GM18502 (cell line): ENCODE data around the gene DLG5.

Source experiments
- ATAC-seq: cut with Tn5 transposase; IDR thresholded peaks from one replicate; pipeline ENCODE4 v1.9.1; 2021; ENCODE audit warnings: mild to moderate bottlenecking; ENCODE audit not compliant: unreplicated experiment, poor library complexity

DLG5 gene

GRCh38 chr10:77915319-77916105 lies 11.0 kb downstream of the DLG5 start:
- no peak for ATAC-seq

DNA sequence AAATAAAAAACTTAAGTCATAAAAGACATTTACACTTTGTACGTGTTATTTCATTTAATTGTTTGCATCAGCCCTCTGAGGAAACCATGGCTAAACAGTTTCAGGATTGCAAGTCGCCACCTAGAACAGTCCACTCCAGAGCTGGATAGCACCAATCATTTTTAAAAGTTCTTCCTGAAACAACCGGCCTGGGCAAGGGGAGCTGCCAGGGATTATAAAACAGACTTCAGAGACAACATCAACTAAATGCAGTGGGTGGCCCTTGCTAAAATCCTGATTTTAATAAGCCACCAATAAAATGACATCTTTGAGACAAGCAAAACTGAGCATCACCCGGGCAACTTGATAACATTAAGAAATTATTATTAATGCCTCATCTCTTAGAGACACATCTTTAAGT lies 13.5 kb downstream of the DLG5 start:
- no peak for ATAC-seq

GRCh38 chr10:77912576-77912975 lies 14.0 kb downstream of the DLG5 start:
- ATAC-seq, result no peak

DNA sequence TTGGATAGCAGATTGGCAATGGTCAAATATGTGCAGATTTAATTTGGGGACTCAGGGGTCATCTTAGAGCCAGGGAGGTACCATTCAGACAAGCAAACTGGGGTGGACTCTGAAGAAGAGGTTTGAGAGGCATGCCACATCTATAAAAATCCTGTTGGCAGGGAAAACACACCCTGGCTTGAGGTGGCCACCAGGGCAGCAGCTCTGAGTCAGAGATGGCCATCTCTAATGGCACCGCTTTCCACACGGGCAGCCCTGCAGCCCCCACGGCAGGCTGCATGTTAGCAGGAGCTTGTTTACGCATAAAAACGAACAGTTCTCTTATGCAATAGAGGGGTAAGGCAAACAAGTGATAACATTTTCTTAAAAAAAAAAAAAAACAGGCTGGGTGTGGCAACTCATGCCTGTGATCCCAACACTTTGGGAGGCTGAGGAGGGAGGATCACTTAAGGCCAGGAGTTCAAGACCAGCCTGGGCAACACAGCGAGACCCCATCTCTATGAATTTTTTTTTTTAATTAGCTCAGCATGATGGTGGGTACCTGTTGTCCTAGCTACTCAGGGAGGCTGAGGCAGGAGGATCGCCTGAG lies 14.9 kb downstream of the DLG5 start:
- ATAC-seq, result no peak

DNA sequence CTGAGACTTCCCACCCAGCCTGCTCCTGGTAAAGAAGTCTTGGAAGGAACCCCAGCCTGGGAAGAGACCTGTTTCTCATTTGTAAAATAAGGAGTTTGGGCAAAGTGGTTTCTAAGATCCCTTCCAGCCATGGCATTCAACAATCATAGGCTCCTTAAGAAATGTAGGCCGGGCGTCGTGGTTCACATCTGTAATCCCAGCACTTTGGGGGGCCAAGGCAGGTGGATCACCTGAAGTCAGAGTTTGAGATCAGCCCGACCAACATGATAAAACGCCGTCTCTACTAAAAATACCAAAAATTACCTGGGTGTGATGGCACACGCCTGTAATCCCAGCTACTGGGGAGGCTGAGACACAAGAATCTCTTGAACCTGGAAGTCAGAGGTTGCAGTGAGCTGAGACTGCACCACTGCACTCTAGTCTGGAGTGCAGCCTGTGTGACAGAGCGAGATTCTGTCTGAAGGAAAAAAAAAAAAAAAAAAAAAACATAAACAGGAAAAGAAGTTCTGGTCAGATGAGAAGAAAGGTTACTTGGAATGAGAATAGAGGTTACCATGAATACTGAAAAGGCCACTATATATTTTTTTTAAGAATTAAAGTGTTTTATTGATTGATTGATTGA lies 15.9 kb downstream of the DLG5 start:
- no peak for ATAC-seq

DNA sequence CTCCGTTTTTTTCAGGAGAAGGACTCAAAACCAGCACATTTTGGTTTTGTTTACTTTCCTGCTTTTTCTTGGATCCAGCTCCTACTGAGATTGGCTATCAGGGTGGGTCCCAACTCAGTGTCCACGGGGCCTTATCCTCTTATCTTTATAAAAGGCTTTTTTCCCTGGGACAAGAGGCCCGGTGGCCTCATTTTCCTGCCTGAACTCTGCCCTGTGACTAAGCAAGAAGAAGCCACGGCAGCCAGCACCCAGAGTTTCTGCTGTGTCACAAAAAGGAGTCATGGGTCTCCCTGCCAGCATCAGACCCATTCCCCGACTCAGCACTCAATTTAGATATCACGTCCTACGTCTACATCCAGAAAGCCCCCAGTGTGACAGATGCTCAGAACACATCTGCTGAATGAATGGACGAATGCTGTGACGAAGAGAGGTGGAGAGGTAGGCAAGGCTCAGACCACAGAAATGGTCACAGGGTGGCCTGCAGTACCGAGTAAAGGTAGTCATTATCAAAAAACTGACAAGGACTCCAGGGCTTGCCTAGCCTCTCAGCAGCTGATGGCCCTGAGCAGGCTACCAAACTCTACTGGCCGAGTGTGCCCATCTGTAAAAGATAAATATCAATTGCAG lies 16.7 kb downstream of the DLG5 start:
- ATAC-seq, result no peak

GRCh38 chr10:77909021-77909748 lies 17.4 kb downstream of the DLG5 start:
- ATAC-seq, result no peak

DNA sequence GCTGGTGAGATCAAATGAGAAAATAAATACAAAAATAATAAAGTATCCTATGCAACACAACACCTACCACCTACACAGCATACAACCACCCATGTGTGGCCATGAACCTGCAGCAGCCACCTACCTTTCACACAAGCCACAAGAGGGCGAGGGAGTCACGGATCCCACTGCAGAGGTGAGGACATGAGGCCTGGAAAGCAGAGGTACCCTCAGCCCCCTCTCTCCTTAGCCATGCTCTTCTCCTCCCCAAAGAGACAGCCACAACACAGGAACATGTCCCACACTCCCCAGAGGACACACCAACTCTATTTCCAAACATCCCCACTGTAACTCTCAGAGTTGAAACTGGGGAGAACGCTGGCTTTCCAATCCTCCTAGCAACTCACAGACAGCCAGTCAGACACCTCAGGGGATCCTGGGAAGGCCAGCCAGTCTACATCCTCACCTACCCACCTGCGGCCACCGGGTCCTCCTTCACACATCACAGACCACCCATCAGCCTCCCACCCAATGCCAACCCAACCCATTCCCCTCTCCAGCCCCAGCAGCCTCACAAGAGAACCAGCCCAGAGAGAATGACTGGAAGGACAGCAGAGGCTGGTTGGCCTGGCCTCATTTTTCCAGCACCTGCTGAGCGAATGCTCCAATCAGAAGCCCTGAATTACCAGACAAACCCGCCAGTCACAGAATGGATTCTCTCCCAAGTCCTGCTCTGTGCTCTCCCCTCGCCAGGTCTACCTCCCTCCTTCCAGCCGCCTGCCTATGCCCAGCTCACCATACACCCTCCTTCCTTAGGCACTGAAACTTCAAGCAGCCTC lies 18.4 kb downstream of the DLG5 start:
- ATAC-seq, result no peak

DNA sequence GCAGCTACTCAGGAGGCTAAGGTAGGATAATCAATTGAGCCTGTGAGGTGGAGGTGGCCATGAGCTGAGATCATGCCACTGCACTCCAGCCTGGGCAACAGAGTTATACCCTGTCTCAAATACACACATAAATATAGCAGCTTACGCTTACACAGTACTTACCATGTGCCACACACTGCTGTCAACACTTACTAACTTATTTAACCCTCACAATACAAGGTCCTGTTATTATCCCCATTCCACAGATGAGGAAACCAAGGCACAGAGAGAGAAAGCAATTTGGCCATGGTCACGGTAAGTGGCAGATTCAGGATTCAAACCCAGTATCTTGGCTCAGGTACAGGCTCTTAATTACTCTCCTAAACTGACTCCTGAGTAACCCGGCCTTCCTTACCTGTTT lies 19.1 kb downstream of the DLG5 start:
- ATAC-seq, result no peak

DNA sequence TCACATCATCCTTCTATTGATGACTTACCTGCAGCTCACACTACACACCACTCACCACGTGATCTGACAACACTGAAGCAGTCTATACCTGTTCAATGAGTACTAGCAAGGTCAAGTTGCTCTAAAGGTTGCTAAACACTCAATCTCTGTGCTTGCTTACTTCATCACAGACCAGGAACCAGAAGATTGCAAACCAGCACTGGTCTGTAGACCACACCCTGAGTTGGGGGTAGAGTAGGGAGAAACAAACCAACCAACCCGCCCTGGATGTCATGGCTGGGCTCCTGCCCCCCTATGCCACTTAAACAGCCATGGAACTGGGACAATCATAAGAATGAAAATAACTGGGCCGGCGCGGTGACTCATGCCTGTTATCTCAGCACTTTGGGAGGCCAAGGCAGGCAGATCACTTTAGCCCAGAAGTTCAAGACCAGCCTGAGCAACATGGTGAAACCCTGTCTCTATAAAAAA lies 19.6 kb downstream of the DLG5 start:
- no peak for ATAC-seq

DNA sequence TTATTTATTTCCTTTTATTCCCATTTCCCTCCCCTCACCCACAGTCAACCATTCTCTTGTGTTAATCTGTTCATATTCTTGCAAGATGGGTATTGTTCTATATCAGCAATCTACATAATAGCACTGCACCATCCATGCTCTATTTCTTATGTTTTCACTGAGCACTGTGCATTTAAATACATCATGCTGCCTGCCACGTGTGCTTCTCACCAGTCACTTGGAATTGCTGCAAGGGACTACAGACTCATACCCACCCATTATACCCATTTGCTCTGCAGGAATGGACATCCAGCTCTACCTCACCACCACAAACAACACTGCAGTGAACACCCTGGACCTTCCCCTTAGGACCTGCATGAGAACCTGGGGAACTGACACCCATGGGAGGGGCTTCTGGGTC lies 20.8 kb downstream of the DLG5 start:
- no peak for ATAC-seq

DNA sequence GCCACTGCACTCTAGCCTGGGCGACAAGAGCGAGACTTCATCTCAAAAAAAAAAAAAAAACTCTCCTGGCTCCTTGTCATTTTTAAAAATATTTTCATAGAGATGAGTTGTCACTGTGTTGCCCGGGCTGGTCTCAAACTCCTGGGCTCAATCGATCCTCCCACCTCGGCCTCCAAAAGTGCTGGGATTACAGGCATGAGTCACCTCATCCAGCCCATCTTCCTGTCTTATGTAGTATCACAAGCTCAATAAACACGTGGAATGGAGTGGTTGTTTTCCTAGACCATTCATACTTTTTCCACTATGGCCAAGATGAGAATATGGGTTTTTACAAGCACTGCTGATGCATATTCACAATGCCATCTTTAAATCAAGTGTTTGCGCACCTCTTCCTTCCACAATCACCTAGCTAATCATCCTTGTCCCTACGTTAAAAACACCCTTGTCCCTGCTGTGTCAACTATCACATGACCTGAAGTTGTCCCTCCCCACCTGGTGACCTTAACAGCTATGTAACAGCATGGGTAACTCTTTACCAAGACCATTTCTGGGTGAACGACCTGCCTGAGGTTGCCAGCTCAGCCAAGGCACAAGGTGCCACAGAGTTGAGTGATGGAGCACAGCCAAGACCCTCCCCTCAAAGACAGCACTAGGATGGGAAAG lies 21.3 kb downstream of the DLG5 start:
- ATAC-seq, result no peak

- no peak for ATAC-seq
Observed at GRCh38 chr10:77904100-77904840, 22.3 kb downstream of the DLG5 start.

DNA sequence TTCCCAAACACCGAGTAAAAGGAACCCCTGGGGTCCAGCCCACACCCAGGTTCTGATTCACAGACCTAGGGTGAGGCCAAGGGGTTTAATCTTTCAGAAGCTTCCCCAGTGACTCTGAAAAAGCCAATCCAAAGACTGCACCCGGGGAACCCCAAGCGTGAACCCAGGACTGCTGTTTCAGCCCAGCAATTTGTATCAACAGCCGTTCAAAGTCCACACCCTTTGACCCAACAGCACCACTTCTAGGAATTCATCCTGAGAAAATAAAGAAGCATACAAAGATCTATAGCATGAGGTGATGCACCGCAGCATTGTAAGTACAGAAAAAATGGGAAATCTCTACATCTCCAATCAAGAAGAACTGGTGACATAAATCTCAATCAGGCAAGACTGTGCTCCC lies 24.4 kb downstream of the DLG5 start:
- ATAC-seq, result no peak

DNA sequence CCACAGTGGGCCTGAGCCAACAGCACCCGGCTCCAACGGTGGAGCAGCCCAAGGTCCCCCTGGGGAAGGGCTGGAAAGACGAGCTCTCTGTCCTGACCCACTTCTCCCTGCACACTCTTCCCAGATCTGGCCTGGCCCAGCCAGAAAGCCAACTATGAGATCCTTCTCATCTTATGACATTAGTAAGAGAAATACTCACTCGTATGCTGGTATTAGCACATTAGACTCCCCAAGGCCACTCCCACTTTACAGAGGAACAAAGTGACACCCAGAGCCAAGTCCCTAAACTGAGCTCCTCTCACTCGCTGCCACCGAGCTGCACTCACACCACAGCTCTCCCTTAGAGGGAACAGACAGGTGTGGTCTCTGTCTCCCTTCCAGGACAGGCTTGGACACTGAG lies 24.8 kb downstream of the DLG5 start:
- ATAC-seq, result no peak

GRCh38 chr10:77899690-77900089 lies 26.9 kb downstream of the DLG5 start:
- ATAC-seq, result no peak

- ATAC-seq, result no peak
Observed at GRCh38 chr10:77899080-77899477, 27.5 kb downstream of the DLG5 start.

DNA sequence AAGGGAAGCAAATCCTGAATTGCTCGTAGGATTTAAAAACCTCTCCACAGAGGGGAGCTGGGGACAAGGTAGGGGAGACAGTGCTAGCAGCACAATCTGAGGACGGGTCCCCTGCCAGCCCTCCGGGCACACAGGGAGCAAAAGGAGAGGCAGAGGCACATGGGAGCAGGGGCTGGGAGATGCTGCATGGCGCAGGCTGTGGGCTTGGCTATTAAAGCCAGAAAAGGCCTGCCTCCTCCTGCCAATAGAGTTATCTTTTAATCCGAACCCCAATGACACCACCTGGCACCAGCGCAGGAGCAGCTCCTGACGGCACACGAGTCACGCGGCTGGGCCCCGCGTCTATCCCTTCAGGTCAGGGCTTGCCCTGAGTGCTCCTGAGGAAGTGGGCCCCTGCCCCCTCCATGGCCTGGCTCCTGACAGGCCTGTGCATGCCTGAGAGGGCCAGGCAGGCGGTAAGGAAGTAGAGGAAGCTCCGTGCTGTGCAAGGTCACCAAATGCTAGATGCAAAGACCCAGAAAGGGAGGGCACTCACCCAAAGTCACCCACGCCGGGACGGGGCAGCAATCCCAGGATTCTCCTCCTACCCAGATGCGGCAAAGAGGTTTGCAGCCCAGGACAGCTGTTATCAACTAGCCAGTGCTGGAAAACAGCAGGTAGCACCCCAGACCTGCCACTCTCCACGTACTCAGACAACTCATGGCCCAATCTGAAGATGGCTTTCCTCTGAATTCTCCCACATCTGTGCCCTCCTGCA lies 28.1 kb downstream of the DLG5 start:
- ATAC-seq, result no peak
